ENCODE results near the gene ARPP21.

Gene ARPP21

GRCh38 chr3:35675621-35676020 lies 36.3 kb downstream of the ARPP21 start:
- DNase-seq (ENCODE audit: low read depth in 2 of 2): no peak

GRCh38 chr3:35677797-35678196 lies 38.5 kb downstream of the ARPP21 start:
- no peak for DNase-seq (ENCODE audit: low read depth in 2 of 2)

- DNase-seq (ENCODE audit: low read depth in 2 of 2): no peak
These were observed 39.4 kb downstream of the ARPP21 start for GRCh38 chr3:35678643-35679161.

- no peak for DNase-seq (ENCODE audit: low read depth in 2 of 2)
These were observed 40.2 kb downstream of the ARPP21 start for GRCh38 chr3:35679409-35680080.

- no peak for DNase-seq (ENCODE audit: low read depth in 2 of 2)
These were observed 41.7 kb downstream of the ARPP21 start for GRCh38 chr3:35680866-35681650.

- no peak for DNase-seq (ENCODE audit: low read depth in 2 of 2)
These were observed 45.8 kb downstream of the ARPP21 start for GRCh38 chr3:35685153-35685552.

- no peak for DNase-seq (ENCODE audit: low read depth in 2 of 2)
These were observed 49.5 kb downstream of the ARPP21 start for GRCh38 chr3:35688826-35689225.

GRCh38 chr3:35690271-35690670 lies 50.9 kb downstream of the ARPP21 start:
- DNase-seq (ENCODE audit: low read depth in 2 of 2): no peak

- no peak for DNase-seq (ENCODE audit: low read depth in 2 of 2)
These were observed 66.6 kb downstream of the ARPP21 start for GRCh38 chr3:35705904-35706303.

- DNase-seq (ENCODE audit: low read depth in 2 of 2): no peak
These were observed 68.6 kb downstream of the ARPP21 start for GRCh38 chr3:35707904-35708303.

- DNase-seq (ENCODE audit: low read depth in 2 of 2): no peak
These were observed 69.3 kb downstream of the ARPP21 start for GRCh38 chr3:35708394-35709271.

GRCh38 chr3:35709691-35710090 lies 70.4 kb downstream of the ARPP21 start:
- no peak for DNase-seq (ENCODE audit: low read depth in 2 of 2)

- no peak for DNase-seq (ENCODE audit: low read depth in 2 of 2)
These were observed 71.2 kb downstream of the ARPP21 start for GRCh38 chr3:35710554-35710953.

GRCh38 chr3:35718921-35719320 lies 79.6 kb downstream of the ARPP21 start:
- no peak for DNase-seq (ENCODE audit: low read depth in 2 of 2)

GRCh38 chr3:35721628-35722027 lies 82.3 kb downstream of the ARPP21 start:
- no peak for DNase-seq (ENCODE audit: low read depth in 2 of 2)

GRCh38 chr3:35722902-35723301 lies 83.6 kb downstream of the ARPP21 start:
- no peak for DNase-seq (ENCODE audit: low read depth in 2 of 2)

GRCh38 chr3:35723480-35724097 lies 84.3 kb downstream of the ARPP21 start:
- no peak for DNase-seq (ENCODE audit: low read depth in 2 of 2)

GRCh38 chr3:35724106-35724505 lies 84.8 kb downstream of the ARPP21 start:
- no peak for DNase-seq (ENCODE audit: low read depth in 2 of 2)

- DNase-seq (ENCODE audit: low read depth in 2 of 2): no peak
These were observed 87.9 kb downstream of the ARPP21 start for GRCh38 chr3:35727179-35727578.

- no peak for DNase-seq (ENCODE audit: low read depth in 2 of 2)
These were observed 94.0 kb downstream of the ARPP21 start for GRCh38 chr3:35733341-35733740.

- no peak for DNase-seq (ENCODE audit: low read depth in 2 of 2)
These were observed 94.5 kb downstream of the ARPP21 start for GRCh38 chr3:35733864-35734263.

- no peak for DNase-seq (ENCODE audit: low read depth in 2 of 2)
These were observed 97.8 kb downstream of the ARPP21 start for GRCh38 chr3:35737080-35737479.

Data from stimulated activated CD4-positive, alpha-beta T cell treated with anti-CD3 and anti-CD28 coated beads, Interleukin-12 subunit alpha, Interleukin-12 subunit beta, amount 100 ng/mL, for 24 hours (primary cell).